Kidney (tissue), 22 donors: ENCODE measurements around the gene IFI30. TPM values are rescaled to one million over a fixed set of nuclear protein-coding genes. Genes with fewer than 3 reads are reported as not detected.

ENCODE experiments used
- DNase-seq, 5 donors: peaks; one replicate each; pipeline ENCODE4 v3.0.0-alpha.2; 2013 to 2020
- FAIRE-seq: peaks from 2 replicates; lab custom pipeline; 2012; peaks lifted over from hg19 to GRCh38; lab: Jason Lieb, UNC
- H3K27ac ChIP-seq, 2 donors: one replicate each; pipeline ENCODE4 v1.7.0; 2013; ENCODE audit warnings: low read depth in 2 of 2, low read length in 2 of 2, inconsistent platforms in 1 of 2
- H3K27me3 ChIP-seq: one replicate; pipeline ENCODE4 v1.7.1; 2013; ENCODE audit warnings: low read length, inconsistent platforms; ENCODE audit not compliant: control insufficient read depth, insufficient read depth
- H3K36me3 ChIP-seq, 3 donors: one replicate each; pipeline versions ENCODE4 v1.7.0 to v1.7.1; 2013; ENCODE audit warnings: low read length in 3 of 3, control low read depth in 1 of 3, inconsistent platforms in 1 of 3; ENCODE audit not compliant: insufficient read depth in 3 of 3, control insufficient read depth in 2 of 3
- H3K4me1 ChIP-seq, 3 donors: one replicate each; pipeline versions ENCODE4 v1.7.0 to v1.7.1; 2013; ENCODE audit warnings: low read length in 3 of 3, inconsistent platforms in 1 of 3, low read depth in 1 of 3; ENCODE audit not compliant: control insufficient read depth in 2 of 3, insufficient read depth in 2 of 3
- H3K4me3 ChIP-seq, 3 donors: one replicate each; pipeline versions ENCODE4 v1.7.0 to v1.8.1; 2013; ENCODE audit warnings: low read length in 3 of 3, control low read depth in 1 of 3, inconsistent platforms in 1 of 3
- H3K9ac ChIP-seq, 3 donors: one replicate each; pipeline versions ENCODE4 v1.7.0 to v1.7.1; 2013; ENCODE audit warnings: low read length in 3 of 3, control low read depth in 1 of 3, inconsistent platforms in 1 of 3
- H3K9me3 ChIP-seq, 3 donors: one replicate each; pipeline versions ENCODE4 v1.7.0 to v1.7.1; 2013; ENCODE audit warnings: low read length in 3 of 3, control low read depth in 1 of 3, inconsistent platforms in 1 of 3; ENCODE audit not compliant: control insufficient read depth in 2 of 3, insufficient read depth in 1 of 3
- CTCF ChIP-seq: IDR thresholded peaks from 3 replicates; pipeline ENCODE4 v1.5.1; 2012; ENCODE audit warnings: mild to moderate bottlenecking, moderate library complexity, borderline replicate concordance; ENCODE audit not compliant: insufficient read depth; ENCODE audit errors: extremely low read depth
- intact Hi-C: fragments of 100-400 bp; cut with DNase I; formaldehyde crosslinking; loops from one replicate; pipeline ENCODE4 v1.11.1; 2022
- long read RNA-seq, 10 donors: library from polyadenylated mRNA in 1 of 10; unstranded in 1 of 10; transcript quantifications; one replicate each; pipeline ENCODE4 v2.0.0 and lab custom pipeline, GENCODE V29; 2021 to 2026
- polyA plus RNA-seq: library from polyadenylated mRNA; stranded (reverse); fragments of 350-450 nt; fragmentation: Illumina TruSeq; extraction: RNeasy Lipid Tissue Mini Kit (QIAGEN cat#74804); gene quantifications from one replicate; pipeline ENCODE4 v1.2.3, GENCODE V29; 2014; ENCODE audit warnings: low read depth, low replicate concordance; ENCODE audit not compliant: insufficient read depth
- total RNA-seq: library from RNA; stranded (reverse); fragmentation: NEBNext Ultra II Directional; extraction: Animal tissue kit (Norgen Biotek cat#: 25700); gene quantifications from one replicate; pipeline ENCODE4 v1.2.1, GENCODE V29; 2021
- donor health status: control.
- donor health status: control.
- donor health status: control.
- donor health status: control.
- donor health status: control.
- donor health status: DM: yes; HTN: yes; CAD: no.
- donor health status: Normal renal cell carcinoma (clear cell type).

IFI30 gene
- total RNA-seq (109 TPM), polyA plus RNA-seq (173 TPM)
- long read RNA-seq, donor 1, transcript IFI30-201 (7 exons, 1,134 nt): major isoform, 5 of 5 reads
- long read RNA-seq, donor 1, partial matches to known transcripts: 0 of 5 reads
- long read RNA-seq, donor 1, other reads (novel, unspliced or antisense): 0 of 5 reads
- long read RNA-seq, donor 2, transcript IFI30-201 (7 exons, 1,134 nt): major isoform, 23 of 23 reads
- long read RNA-seq, donor 2, partial matches to known transcripts: 0 of 23 reads
- long read RNA-seq, donor 2, other reads (novel, unspliced or antisense): 0 of 23 reads
- long read RNA-seq, donor 3, transcript IFI30-201 (7 exons, 1,134 nt): major isoform, 25 of 25 reads
- long read RNA-seq, donor 3, partial matches to known transcripts: 0 of 25 reads
- long read RNA-seq, donor 3, other reads (novel, unspliced or antisense): 0 of 25 reads
- long read RNA-seq, donor 4, transcript IFI30-201 (7 exons, 1,134 nt): major isoform, 10 of 10 reads
- long read RNA-seq, donor 4, partial matches to known transcripts: 0 of 10 reads
- long read RNA-seq, donor 4, other reads (novel, unspliced or antisense): 0 of 10 reads
- long read RNA-seq, donor 5, partial matches to known transcripts: 0 of 3 reads
- long read RNA-seq, donor 5, other reads (novel, unspliced or antisense): 0 of 3 reads
- long read RNA-seq, donor 6, transcript IFI30-201 (7 exons, 1,134 nt): major isoform, 27 of 27 reads
- long read RNA-seq, donor 6, partial matches to known transcripts: 0 of 27 reads
- long read RNA-seq, donor 6, other reads (novel, unspliced or antisense): 0 of 27 reads
- long read RNA-seq, donor 7, transcript IFI30-201 (7 exons, 1,134 nt): major isoform, 49 of 60 reads
- long read RNA-seq, donor 7, partial matches to known transcripts: 10 of 60 reads
- long read RNA-seq, donor 7, other reads (novel, unspliced or antisense): 1 of 60 reads
- long read RNA-seq, donor 8, transcript IFI30-201 (7 exons, 1,134 nt): major isoform, 5 of 5 reads
- long read RNA-seq, donor 8, partial matches to known transcripts: 0 of 5 reads
- long read RNA-seq, donor 8, other reads (novel, unspliced or antisense): 0 of 5 reads
- long read RNA-seq, donor 9, transcript IFI30-201 (7 exons, 1,134 nt): major isoform, 9 of 9 reads
- long read RNA-seq, donor 9, partial matches to known transcripts: 0 of 9 reads
- long read RNA-seq, donor 9, other reads (novel, unspliced or antisense): 0 of 9 reads
- long read RNA-seq, donor 10, transcript IFI30-201 (7 exons, 1,134 nt): major isoform, 20 of 20 reads
- long read RNA-seq, donor 10, partial matches to known transcripts: 0 of 20 reads
- long read RNA-seq, donor 10, other reads (novel, unspliced or antisense): 0 of 20 reads

- Histone ChIP-seq H3K4me3 (peak within 1 kb of the TSS; percentile 37 to 66 (median 57)), H3K4me1 (peaks cover 0 to 5% (median 4%) of the 10 kb centered on the region in 3 donors), H3K27ac (peak within 1 kb of the TSS; percentile 66 to 82), H3K27me3 (no peaks in the 10 kb centered on the region), H3K9me3 (no peaks in the 10 kb centered on the region), H3K36me3 (peaks cover 0 to 1% (median 0%) of the 10 kb centered on the region in 3 donors), H3K9ac (peak within 1 kb of the TSS in 2 of 3 donors; percentile 1 to 43)
- DNase-seq (peak; percentile 74 to 95 (median 84)), FAIRE-seq (no peak)
- TF ChIP-seq CTCF: no peak
- intact Hi-C loops: no loop called here
Observed at GRCh38 chr19:18173572-18174288, at the start of gene IFI30. Gene IFI30 (plus strand): TSS chr19:18173813. CDS start chr19:18173842, 29 bp downstream.

- no peak overlapping the region for H3K9ac ChIP-seq
- no peak overlapping the region for H3K4me3 ChIP-seq
- peaks cover 0 to under 1% (median 0%) of the 10 kb centered on the region in 3 donors for H3K4me1 ChIP-seq
- DNase-seq (no peak), FAIRE-seq (no peak)
- intact Hi-C loops: no loop called here
- no peak for TF ChIP-seq CTCF
- H3K27me3 ChIP-seq: no peaks in the 10 kb centered on the region
- H3K27ac ChIP-seq: peak overlapping the region in 1 of 2 donors; percentile 54
- H3K36me3 ChIP-seq: peaks cover 0 to 19% (median 14%) of the 10 kb centered on the region in 3 donors
- no peaks in the 10 kb centered on the region for H3K9me3 ChIP-seq
Observed at GRCh38 chr19:18123819-18124218, 49.8 kb upstream of the IFI30 start.

GRCh38 chr19:18126097-18126496 lies 47.5 kb upstream of the IFI30 start:
- Histone ChIP-seq H3K36me3 (peaks cover 0 to 33% (median 29%) of the 10 kb centered on the region in 3 donors), H3K4me3 (no peak overlapping the region), H3K27ac (no peak overlapping the region), H3K27me3 (no peaks in the 10 kb centered on the region), H3K9me3 (no peaks in the 10 kb centered on the region), H3K9ac (no peak overlapping the region), H3K4me1 (no peaks in the 10 kb centered on the region)
- intact Hi-C loops: no loop called here
- TF ChIP-seq CTCF: no peak
- FAIRE-seq: no peak
- no peak for DNase-seq
